Epithelial cell of esophagus (primary cell): Measurements from ENCODE around the gene ANKRD52.
A peak's percentile ranks its signal among the peaks of the same experiment; 100 is the strongest.

Experiments
- DNase-seq: peaks from one replicate; pipeline ENCODE4 v3.0.0; 2010; ENCODE audit warnings: low read depth
- H3K4me3 ChIP-seq: 2 replicates; pipeline ENCODE4 v1.5.1; 2011; ENCODE audit warnings: mild to moderate bottlenecking, low read length, control low read depth
- CTCF ChIP-seq: IDR thresholded peaks from 2 replicates; pipeline ENCODE4 v1.5.1; 2011; ENCODE audit warnings: low read depth, mild to moderate bottlenecking, low read length, control low read depth, inconsistent platforms; ENCODE audit not compliant: insufficient read depth; ENCODE audit errors: missing control alignments

The ANKRD52 gene

GRCh38 chr12:56260380-56260779 is 2.2 kb upstream of the ANKRD52 start:
- no peak for TF ChIP-seq CTCF
- no peak overlapping the region for H3K4me3 ChIP-seq
- DNase-seq: no peak

- TF ChIP-seq CTCF: no peak
- H3K4me3 ChIP-seq: peak overlapping the region; percentile 56
These were observed 618 bp upstream of the ANKRD52 start for GRCh38 chr12:56258820-56259183.

GRCh38 chr12:56257491-56258067 is 605 bp downstream of the ANKRD52 start:
- H3K4me3 ChIP-seq: peak overlapping the region; percentile 76
- no peak for TF ChIP-seq CTCF
- peak; percentile 52 for DNase-seq

More at GRCh38 chr12:56258820-56259183, 618 bp upstream of the ANKRD52 start:
- no peak for DNase-seq

GRCh38 chr12:56257071-56257470 is 1.1 kb downstream of the ANKRD52 start:
- no peak for DNase-seq
- H3K4me3 ChIP-seq: peak overlapping the region; percentile 76
- TF ChIP-seq CTCF: no peak

GRCh38 chr12:56256326-56256960 is 1.7 kb downstream of the ANKRD52 start:
- no peak overlapping the region for H3K4me3 ChIP-seq
- TF ChIP-seq CTCF: no peak
- DNase-seq: peak; percentile 13

GRCh38 chr12:56255671-56256070 is 2.5 kb downstream of the ANKRD52 start:
- DNase-seq: no peak
- no peak overlapping the region for H3K4me3 ChIP-seq
- TF ChIP-seq CTCF: no peak

GRCh38 chr12:56253091-56253490 is 5.1 kb downstream of the ANKRD52 start:
- no peak overlapping the region for H3K4me3 ChIP-seq
- no peak for DNase-seq
- TF ChIP-seq CTCF: no peak
